Liver (tissue), 9 donors: ENCODE data around the gene NBAS. TPM values are rescaled to one million over a fixed set of nuclear protein-coding genes. Genes with fewer than 3 reads are reported as not detected.

ENCODE experiments used
- DNase-seq: peaks from one replicate; pipeline ENCODE4 v3.0.0-alpha.2; 2017; ENCODE audit warnings: low spot score
- H3K27ac ChIP-seq, 2 donors: one replicate each; pipeline ENCODE4 v1.7.0; 2013; ENCODE audit warnings: inconsistent platforms in 2 of 2, low read length in 2 of 2, control low read depth in 1 of 2, low read depth in 1 of 2, mild to moderate bottlenecking in 1 of 2
- H3K27me3 ChIP-seq, 4 donors: one replicate each; pipeline versions ENCODE4 v1.6.1 to v1.7.0; 2013; ENCODE audit warnings: low read length in 3 of 4, inconsistent platforms in 1 of 4, mild to moderate bottlenecking in 1 of 4, moderate library complexity in 1 of 4; ENCODE audit not compliant: control insufficient read depth in 4 of 4, insufficient read depth in 4 of 4
- H3K36me3 ChIP-seq, 4 donors: one replicate each; pipeline versions ENCODE4 v1.6.1 to v1.7.0; 2013; ENCODE audit warnings: low read length in 3 of 4, mild to moderate bottlenecking in 3 of 4, low read depth in 1 of 4, moderate library complexity in 1 of 4; ENCODE audit not compliant: control insufficient read depth in 4 of 4, insufficient read depth in 3 of 4
- H3K4me1 ChIP-seq, 4 donors: one replicate each; pipeline versions ENCODE4 v1.6.1 to v1.7.0; 2013; ENCODE audit warnings: low read length in 3 of 4, mild to moderate bottlenecking in 3 of 4, moderate library complexity in 1 of 4; ENCODE audit not compliant: control insufficient read depth in 4 of 4, insufficient read depth in 4 of 4
- H3K4me3 ChIP-seq, 3 donors: one replicate each; pipeline versions ENCODE4 v1.6.1 to v1.7.0; 2013; ENCODE audit warnings: low read length in 3 of 3, control low read depth in 1 of 3, low read depth in 1 of 3, mild to moderate bottlenecking in 1 of 3
- H3K9ac ChIP-seq, 2 donors: one replicate each; pipeline ENCODE4 v1.7.0; 2013; ENCODE audit warnings: low read length in 2 of 2, mild to moderate bottlenecking in 2 of 2, moderate library complexity in 2 of 2, control low read depth in 1 of 2, low read depth in 1 of 2
- H3K9me3 ChIP-seq, 4 donors: one replicate each; pipeline versions ENCODE4 v1.6.1 to v1.7.0; 2013; ENCODE audit warnings: low read length in 3 of 4; ENCODE audit not compliant: control insufficient read depth in 4 of 4
- CTCF ChIP-seq: fragments of 150-350 bp; IDR thresholded peaks from 2 replicates; pipeline ENCODE4 v1.5.1; 2017; ENCODE audit warnings: improper control_type of control experiment, low read depth, low read length; ENCODE audit not compliant: missing input control
- EGR1 ChIP-seq, 2 donors: IDR thresholded peaks; 2 replicates each; pipeline ENCODE4 v1.6.1; 2016 to 2018; ENCODE audit warnings: antibody characterized with exemption in 2 of 2, low read depth in 2 of 2
- FOXA1 ChIP-seq: IDR thresholded peaks from 2 replicates; pipeline ENCODE4 v1.6.1; 2016; ENCODE audit warnings: antibody characterized with exemption
- FOXA2 ChIP-seq: IDR thresholded peaks from 2 replicates; pipeline ENCODE4 v1.6.1; 2016; ENCODE audit warnings: antibody characterized with exemption
- HNF4A ChIP-seq, 2 donors: conservative IDR thresholded peaks; 2 replicates each; pipeline ENCODE4 v1.6.1; 2016; ENCODE audit warnings: antibody characterized with exemption in 2 of 2, mild to moderate bottlenecking in 2 of 2
- HNF4G ChIP-seq: IDR thresholded peaks from 2 replicates; pipeline ENCODE4 v1.6.1; 2016; ENCODE audit warnings: antibody characterized with exemption
- JUND ChIP-seq, 2 donors: IDR thresholded peaks; 2 replicates each; pipeline ENCODE4 v1.6.1; 2016; ENCODE audit warnings: antibody characterized with exemption in 2 of 2
- MAX ChIP-seq: IDR thresholded peaks from 2 replicates; pipeline ENCODE4 v1.6.1; 2016; ENCODE audit warnings: antibody characterized with exemption
- NR2F2 ChIP-seq: IDR thresholded peaks from 2 replicates; pipeline ENCODE4 v1.6.1; 2016; ENCODE audit warnings: antibody characterized with exemption
- RAD21 ChIP-seq, 2 donors: IDR thresholded peaks; 2 replicates each; pipeline ENCODE4 v1.6.1; 2016; ENCODE audit warnings: antibody characterized with exemption in 2 of 2, mild to moderate bottlenecking in 2 of 2
- REST ChIP-seq: IDR thresholded peaks from 2 replicates; pipeline ENCODE4 v1.6.1; 2016; ENCODE audit warnings: antibody characterized with exemption, mild to moderate bottlenecking
- RXRA ChIP-seq, 2 donors: IDR thresholded peaks; 2 replicates each; pipeline ENCODE4 v1.6.1; 2017 to 2018; ENCODE audit warnings: antibody characterized with exemption in 2 of 2, mild to moderate bottlenecking in 1 of 2
- SP1 ChIP-seq: IDR thresholded peaks from 2 replicates; pipeline ENCODE4 v1.6.1; 2018; ENCODE audit warnings: antibody characterized with exemption, mild to moderate bottlenecking
- TAF1 ChIP-seq: conservative IDR thresholded peaks from 2 replicates; pipeline ENCODE4 v1.6.1; 2016; ENCODE audit warnings: antibody characterized with exemption, mild to moderate bottlenecking
- YY1 ChIP-seq: IDR thresholded peaks from 2 replicates; pipeline ENCODE4 v1.6.1; 2016; ENCODE audit warnings: antibody characterized with exemption, mild to moderate bottlenecking
- WGBS: extraction: QIAGEN DNeasy Blood & Tissue Kit; methylation state at CpG from one replicate; pipeline ENCODE4 v1.1.7; 2013; 5-methylcytosine and 5-hydroxymethylcytosine counted together
- polyA plus RNA-seq, 2 donors: library from polyadenylated mRNA; stranded (reverse) in 1 of 2; unstranded in 1 of 2; fragments of 200-250 nt in 1 of 2; fragments of >200 nt in 1 of 2; fragmentation: Nextera tagmentation in 1 of 2; extraction: Ambion mirVana in 1 of 2; gene quantifications; one replicate each; pipeline versions ENCODE4 v1.2.1 to v1.2.3, GENCODE V29; 2013 to 2015
- total RNA-seq, 2 donors: library from RNA; depleted of rRNA; stranded (reverse); fragments of >200 nt; gene quantifications; one replicate each; pipeline ENCODE4 v1.2.3, GENCODE V29; 2014
- TF ChIP-seq, protein P1 (sequence below): IDR thresholded peaks from 2 replicates; pipeline ENCODE4 v1.6.1; 2016; ENCODE audit warnings: antibody characterized with exemption
- donor health status: healthy.
- donor health status: healthy.
- donor health status: healthy.
- donor health status: healthy.
- donor health status: healthy.

NBAS gene
- total and polyA plus RNA-seq, 4 donors: 10.5 to 40.0 (median 18.9) TPM

DNA sequence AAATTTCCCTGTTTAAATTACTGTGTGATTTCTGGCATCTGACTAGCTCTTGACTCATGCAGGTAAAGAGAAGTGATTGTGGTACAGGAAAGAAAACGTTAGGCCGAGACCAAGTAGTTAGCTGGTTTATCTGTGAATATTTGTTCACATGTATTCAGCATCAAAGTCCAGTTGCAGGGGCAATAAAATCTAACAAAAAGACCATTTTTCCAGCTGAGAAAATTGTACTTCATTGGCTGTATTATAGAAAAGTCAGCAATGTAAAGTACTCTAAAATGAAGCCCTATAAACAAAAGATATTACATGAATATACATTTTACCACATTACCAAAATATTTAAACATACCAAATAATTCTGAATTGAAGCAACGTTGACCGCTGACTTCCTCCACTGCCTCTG is 88.3 kb downstream of the NBAS start:
- H3K9me3 ChIP-seq: no peaks in the 10 kb centered on the region
- WGBS: 89% methylated on average over 4 of the region's 4 CpGs
- peaks cover 3 to 24% (median 18%) of the 10 kb centered on the region in 4 donors for H3K36me3 ChIP-seq

DNA sequence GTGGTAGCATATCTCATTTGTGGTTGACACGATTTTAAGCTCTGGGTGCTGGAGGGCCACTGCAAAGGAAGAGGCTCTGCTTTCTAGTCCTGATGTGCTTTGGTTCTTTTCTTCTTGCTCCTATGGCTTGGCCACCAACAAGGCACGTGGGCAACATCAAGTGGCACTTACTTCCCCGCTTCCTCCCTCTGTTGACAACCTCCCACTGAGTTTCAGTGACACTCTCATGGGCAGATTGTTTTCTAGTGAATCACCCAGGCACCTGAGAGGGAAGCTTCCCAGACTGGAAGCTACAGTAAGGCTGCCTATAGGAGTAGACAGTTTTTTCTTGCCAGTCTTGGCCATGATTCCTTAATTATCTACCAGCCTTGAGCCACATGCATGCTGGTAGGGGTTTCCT is 89.0 kb downstream of the NBAS start:
- H3K4me3 ChIP-seq: no peak overlapping the region
- WGBS: 83% methylated on average over 3 of the region's 3 CpGs
- H3K9ac ChIP-seq: no peak overlapping the region
- TF ChIP-seq HNF4A (conservative IDR thresholded peaks at IDR 0.05) (no peak), SP1 (no peak), FOXA2 (no peak), YY1 (no peak), CTCF (no peak), HNF4G (no peak), FOXA1 (no peak), REST (no peak), NR2F2 (no peak), MAX (no peak), TAF1 (no peak), RAD21 (IDR thresholded peaks at IDR 0.05) (no peak), RXRA (IDR thresholded peaks at IDR 0.05) (no peak), EGR1 (IDR thresholded peaks at IDR 0.05; ENCODE audit: low read depth in 2 of 2) (no peak), JUND (IDR thresholded peaks at IDR 0.05) (no peak)
- TF ChIP-seq, protein P1, sequence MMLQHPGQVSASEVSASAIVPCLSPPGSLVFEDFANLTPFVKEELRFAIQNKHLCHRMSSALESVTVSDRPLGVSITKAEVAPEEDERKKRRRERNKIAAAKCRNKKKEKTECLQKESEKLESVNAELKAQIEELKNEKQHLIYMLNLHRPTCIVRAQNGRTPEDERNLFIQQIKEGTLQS: no peak
- H3K4me1 ChIP-seq: no peaks in the 10 kb centered on the region
- H3K9me3 ChIP-seq: no peaks in the 10 kb centered on the region
- no peak overlapping the region for H3K27ac ChIP-seq
- no peak for DNase-seq
- no peaks in the 10 kb centered on the region for H3K27me3 ChIP-seq
- peaks cover 3 to 23% (median 19%) of the 10 kb centered on the region in 4 donors for H3K36me3 ChIP-seq

More for the DNA sequence above, 88.3 kb downstream of the NBAS start:
- Histone ChIP-seq H3K27me3 (no peaks in the 10 kb centered on the region), H3K4me3 (no peak overlapping the region), H3K4me1 (no peaks in the 10 kb centered on the region), H3K27ac (no peak overlapping the region), H3K9ac (no peak overlapping the region)
- TF ChIP-seq RXRA (IDR thresholded peaks at IDR 0.05): no peak
- TF ChIP-seq SP1: no peak
- TF ChIP-seq NR2F2: no peak
- TF ChIP-seq YY1: no peak
- no peak for TF ChIP-seq FOXA1
- no peak for TF ChIP-seq MAX
- no peak for DNase-seq
